Epithelial cell of proximal tubule (primary cell): ENCODE measurements around the gene GGACT. TPM values are rescaled to one million over a fixed set of nuclear protein-coding genes. Genes with fewer than 3 reads are reported as not detected.
A peak's percentile ranks its signal among the peaks of the same experiment; 100 is the strongest.

ENCODE experiments used
- DNase-seq: peaks from one replicate; pipeline ENCODE4 v3.0.0-alpha.2; 2011; ENCODE audit warnings: low read depth
- H3K4me3 ChIP-seq: 2 replicates; pipeline ENCODE4 v1.5.1; 2011; ENCODE audit warnings: low read depth, mild to moderate bottlenecking, low read length
- CTCF ChIP-seq: conservative IDR thresholded peaks from 2 replicates; pipeline ENCODE4 v1.5.1; 2012; ENCODE audit warnings: low read depth, mild to moderate bottlenecking, low read length
- total RNA-seq: library from RNA; depleted of rRNA; stranded (reverse); fragments of >200 nt; gene quantifications from 2 replicates; pipeline ENCODE4 v1.2.3, GENCODE V29; 2015

Gene GGACT
- total RNA-seq, 1 donor from 2014 or later, result 5.2 TPM

- DNase-seq, result no peak
- no peak overlapping the region for H3K4me3 ChIP-seq
- peak; percentile 14 for TF ChIP-seq CTCF
These were observed 43.5 kb downstream of the GGACT start for GRCh38 chr13:100544866-100545683.

GRCh38 chr13:100543872-100544602 lies 44.6 kb downstream of the GGACT start:
- TF ChIP-seq CTCF, result no peak
- peak overlapping the region; percentile 40 for H3K4me3 ChIP-seq
- no peak for DNase-seq

GRCh38 chr13:100542826-100543156 lies 45.8 kb downstream of the GGACT start:
- DNase-seq, result no peak
- H3K4me3 ChIP-seq, result no peak overlapping the region
- TF ChIP-seq CTCF, result peak; percentile 55

DNA sequence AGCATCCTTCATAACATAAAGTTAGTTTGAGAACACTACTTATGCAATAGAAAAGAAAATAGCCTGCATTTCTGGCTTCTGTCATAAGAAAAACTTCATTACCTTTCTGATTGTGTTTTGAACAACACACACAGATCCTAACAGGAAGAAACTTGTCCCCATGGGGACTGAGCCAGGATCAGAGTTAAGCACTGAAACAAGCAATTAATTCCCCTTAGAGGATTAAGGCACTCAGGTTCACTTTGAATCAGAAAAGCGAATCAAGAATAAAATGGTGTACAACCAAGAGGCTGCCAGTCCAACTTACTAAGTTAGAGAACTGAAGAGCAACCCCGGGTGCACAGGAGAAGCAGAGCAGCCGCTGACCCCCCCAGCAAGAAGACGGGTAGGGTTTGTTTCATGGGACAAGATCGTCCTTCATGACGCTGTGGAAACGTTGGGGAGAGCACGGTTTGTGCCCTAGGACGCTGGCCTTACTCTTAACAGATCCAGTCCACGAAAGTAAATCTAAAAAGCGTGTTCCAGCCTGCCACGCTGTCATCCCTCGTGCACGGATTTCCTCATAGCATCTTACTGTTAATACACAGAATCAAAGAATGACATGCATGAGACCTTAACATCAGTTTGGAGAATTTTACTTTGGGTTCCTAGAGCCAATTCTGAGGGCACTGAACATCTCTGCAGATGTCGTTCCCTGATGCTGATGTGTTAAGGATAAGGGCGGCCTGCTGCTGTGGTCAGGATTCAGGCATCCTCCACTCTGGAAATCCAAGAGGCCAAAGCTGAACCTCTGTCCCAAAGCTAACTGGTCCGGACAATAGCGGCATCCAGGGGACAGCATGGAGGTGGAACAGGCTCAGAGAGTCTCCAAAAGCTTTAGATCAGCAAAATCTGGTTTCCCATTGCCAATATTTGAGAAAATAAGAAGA lies 46.4 kb downstream of the GGACT start:
- H3K4me3 ChIP-seq, result no peak overlapping the region
- no peak for DNase-seq
- TF ChIP-seq CTCF, result no peak

GRCh38 chr13:100540621-100541020 lies 48.0 kb downstream of the GGACT start:
- no peak overlapping the region for H3K4me3 ChIP-seq
- TF ChIP-seq CTCF, result no peak
- DNase-seq, result no peak

DNA sequence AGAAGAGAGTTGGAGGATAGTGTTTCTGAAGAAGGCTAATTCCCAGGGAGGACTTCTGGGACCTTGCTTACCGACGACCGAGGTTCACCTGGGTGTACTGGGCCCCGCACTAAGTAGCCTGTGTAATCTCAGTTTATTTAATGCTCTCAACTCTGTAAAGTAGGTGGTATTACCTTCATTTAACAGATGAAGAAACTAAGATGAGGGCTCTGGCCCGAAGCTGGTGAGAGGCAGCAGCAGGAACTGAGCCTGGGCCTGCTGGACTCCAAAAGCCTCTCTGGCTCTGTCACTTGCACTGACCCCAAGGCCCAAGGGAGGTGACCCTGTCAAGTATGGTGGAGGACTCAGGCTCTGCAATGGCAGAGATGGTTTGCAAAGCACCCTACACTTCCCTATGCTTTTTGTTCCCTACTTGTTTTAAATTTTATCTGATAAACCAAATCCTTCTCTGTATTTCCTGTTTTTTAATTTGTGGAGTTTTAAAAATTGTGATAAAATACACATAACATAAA lies 50.6 kb downstream of the GGACT start:
- no peak for TF ChIP-seq CTCF
- no peak overlapping the region for H3K4me3 ChIP-seq
- DNase-seq, result no peak
